ENCODE data around the gene PAAF1. TPM values are rescaled to one million over a fixed set of nuclear protein-coding genes. Genes with fewer than 3 reads are reported as not detected.

Gene PAAF1
- total RNA-seq, 1 experiment from 2014 or later: 36.0 TPM

DNA sequence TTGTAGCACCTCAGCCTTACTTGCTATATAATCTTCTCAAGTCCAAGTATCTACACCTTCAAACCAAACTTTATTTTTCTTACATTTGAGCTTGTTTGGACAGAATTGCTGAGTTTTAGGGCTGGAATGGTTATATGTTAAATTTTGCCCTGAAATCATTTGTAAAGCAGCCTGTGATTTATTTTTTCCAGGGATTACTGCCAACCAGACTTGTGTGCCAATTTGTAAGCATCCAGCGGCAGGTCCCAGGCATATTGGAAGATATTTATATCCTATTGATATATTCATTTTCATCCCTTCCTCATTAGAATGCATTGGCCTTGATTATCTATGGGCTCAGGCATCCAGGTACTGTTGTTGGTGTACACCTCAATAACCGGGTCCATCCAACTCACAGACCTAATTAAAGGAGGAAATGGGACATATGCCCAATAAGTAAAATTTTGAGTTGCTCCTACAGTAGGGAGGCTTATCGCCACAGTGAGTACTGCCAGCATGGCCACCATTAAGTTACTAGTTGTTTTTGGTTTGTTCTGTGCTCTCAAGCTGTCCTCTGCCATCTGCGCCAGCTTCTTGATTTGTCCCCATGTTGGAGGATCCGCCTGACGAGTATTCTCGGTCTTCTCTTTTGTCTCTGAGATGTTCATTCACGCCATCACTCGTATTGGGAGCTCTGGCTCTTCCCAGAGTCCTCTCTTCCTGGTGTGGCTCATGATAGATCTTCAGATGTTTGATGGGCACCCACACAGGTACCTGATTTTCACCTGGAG is 64.2 kb downstream of the PAAF1 start:
- peaks cover 3% of the 10 kb centered on the region; the same call in 1 of the 2 replicates for H3K9me3 ChIP-seq (ENCODE audit: low read length)
- no peaks in the 10 kb centered on the region for H3K4me1 ChIP-seq (ENCODE audit: low read length)
- H3K27ac ChIP-seq (ENCODE audit: low read length): no peak overlapping the region
- H3K4me3 ChIP-seq (ENCODE audit: low read length): no peak overlapping the region
- H3K9ac ChIP-seq (ENCODE audit: low read length): no peak overlapping the region
- H3K27me3 ChIP-seq (ENCODE audit: low read length): no peaks in the 10 kb centered on the region
- no peaks in the 10 kb centered on the region for H4K20me1 ChIP-seq (ENCODE audit: insufficient read depth, low read depth, low read length)
- DNase-seq: no peak
- H2AFZ ChIP-seq (ENCODE audit: low read length): no peak overlapping the region
- H3K9me2 ChIP-seq (replicated peaks; ENCODE audit: insufficient read depth, low read length): no peaks in the 10 kb centered on the region
- 0 out of 2 replicates have a peak, but pooled peaks cover 10% of the 10 kb centered on the region for H3K36me3 ChIP-seq (ENCODE audit: insufficient read depth, low read length)
- no peaks in the 10 kb centered on the region for H3K79me2 ChIP-seq (ENCODE audit: low read length)
- H3K4me2 ChIP-seq (ENCODE audit: low read depth, low read length, poor library complexity, severe bottlenecking): no peak overlapping the region

DNA sequence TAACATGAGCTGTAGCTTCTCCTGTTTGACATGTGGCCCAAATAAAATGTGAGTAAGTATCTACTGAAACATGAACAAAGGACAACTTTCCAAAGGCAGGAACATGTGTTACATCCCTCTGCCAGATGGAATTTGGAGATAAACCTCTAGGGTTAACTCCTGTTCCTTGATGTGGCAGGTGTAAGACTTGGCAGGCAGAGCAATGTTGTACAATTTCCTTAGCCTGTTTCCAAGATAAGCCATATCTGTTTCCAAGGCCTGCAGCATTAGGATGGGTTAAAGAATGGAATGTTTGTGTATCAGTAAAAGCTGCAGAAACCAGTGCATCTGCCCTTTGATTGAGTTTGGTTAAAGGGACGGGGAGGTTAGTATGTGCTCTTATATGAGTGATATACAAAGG is 65.2 kb downstream of the PAAF1 start:
- Histone ChIP-seq H3K27me3 (ENCODE audit: low read length) (no peaks in the 10 kb centered on the region), H3K4me1 (ENCODE audit: low read length) (no peaks in the 10 kb centered on the region), H3K36me3 (ENCODE audit: insufficient read depth, low read length) (0 out of 2 replicates have a peak, but pooled peaks cover 10% of the 10 kb centered on the region), H3K27ac (ENCODE audit: low read length) (no peak overlapping the region), H4K20me1 (ENCODE audit: insufficient read depth, low read depth, low read length) (no peaks in the 10 kb centered on the region), H2AFZ (ENCODE audit: low read length) (no peak overlapping the region), H3K9me2 (replicated peaks; ENCODE audit: insufficient read depth, low read length) (no peaks in the 10 kb centered on the region), H3K9me3 (ENCODE audit: low read length) (peaks cover 9% of the 10 kb centered on the region; the same call in 1 of the 2 replicates), H3K4me2 (ENCODE audit: low read depth, low read length, poor library complexity, severe bottlenecking) (no peak overlapping the region), H3K9ac (ENCODE audit: low read length) (no peak overlapping the region), H3K4me3 (ENCODE audit: low read length) (no peak overlapping the region), H3K79me2 (ENCODE audit: low read length) (no peaks in the 10 kb centered on the region)
- DNase-seq: no peak

DNA sequence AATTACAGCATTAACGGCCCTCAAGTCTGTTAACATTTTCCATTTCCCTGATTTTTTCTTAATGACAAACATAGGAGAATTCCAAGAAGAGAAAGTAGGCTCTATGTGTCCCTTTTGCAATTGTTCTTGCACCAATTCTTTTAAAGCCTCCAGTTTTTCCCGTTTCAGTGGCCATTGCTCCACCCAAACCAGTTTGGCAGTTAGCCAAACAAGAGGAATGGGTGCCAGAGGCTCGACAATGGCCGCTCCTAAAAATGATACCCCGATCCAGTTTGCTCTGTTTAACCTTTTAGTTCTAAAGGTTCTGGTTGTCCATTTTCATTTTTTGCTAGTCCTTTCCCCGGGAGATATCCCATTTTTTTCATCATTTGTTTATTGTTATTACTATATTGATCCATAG is 67.3 kb downstream of the PAAF1 start:
- H2AFZ ChIP-seq (ENCODE audit: low read length): no peak overlapping the region
- H4K20me1 ChIP-seq (ENCODE audit: insufficient read depth, low read depth, low read length): no peaks in the 10 kb centered on the region
- H3K79me2 ChIP-seq (ENCODE audit: low read length): no peaks in the 10 kb centered on the region
- no peaks in the 10 kb centered on the region for H3K4me1 ChIP-seq (ENCODE audit: low read length)
- H3K27ac ChIP-seq (ENCODE audit: low read length): no peak overlapping the region
- H3K9ac ChIP-seq (ENCODE audit: low read length): no peak overlapping the region
- H3K4me2 ChIP-seq (ENCODE audit: low read depth, low read length, poor library complexity, severe bottlenecking): no peak overlapping the region
- no peak overlapping the region for H3K4me3 ChIP-seq (ENCODE audit: low read length)
- H3K9me2 ChIP-seq (replicated peaks; ENCODE audit: insufficient read depth, low read length): no peaks in the 10 kb centered on the region
- no peaks in the 10 kb centered on the region for H3K27me3 ChIP-seq (ENCODE audit: low read length)
- H3K9me3 ChIP-seq (ENCODE audit: low read length): peaks cover 9% of the 10 kb centered on the region; the same call in 1 of the 2 replicates
- DNase-seq: no peak
- 0 out of 2 replicates have a peak, but pooled peaks cover 10% of the 10 kb centered on the region for H3K36me3 ChIP-seq (ENCODE audit: insufficient read depth, low read length)

DNA sequence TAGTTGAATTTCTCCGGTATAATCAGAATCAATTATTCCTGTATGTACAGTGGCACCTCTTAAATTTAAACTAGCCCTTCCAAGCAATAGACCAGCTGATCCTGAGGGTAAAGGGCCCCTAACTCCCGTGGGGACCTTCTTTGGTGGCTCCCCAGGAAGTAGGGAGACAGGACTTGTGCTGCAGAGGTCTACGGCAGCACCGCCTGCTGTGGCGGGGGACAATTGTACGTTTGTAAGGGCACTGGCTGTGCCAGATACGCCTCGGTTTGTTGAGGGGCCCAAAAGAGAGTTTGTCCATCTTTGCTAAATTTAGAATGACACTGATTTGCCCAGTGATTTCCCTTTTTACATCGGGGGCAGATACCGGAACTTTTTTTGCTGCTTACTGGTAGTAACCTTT is 68.1 kb downstream of the PAAF1 start:
- no peak for DNase-seq
- H3K27ac ChIP-seq (ENCODE audit: low read length): no peak overlapping the region
- H3K9ac ChIP-seq (ENCODE audit: low read length): no peak overlapping the region
- 0 out of 2 replicates have a peak, but pooled peaks cover 10% of the 10 kb centered on the region for H3K36me3 ChIP-seq (ENCODE audit: insufficient read depth, low read length)
- no peaks in the 10 kb centered on the region for H4K20me1 ChIP-seq (ENCODE audit: insufficient read depth, low read depth, low read length)
- H3K4me3 ChIP-seq (ENCODE audit: low read length): no peak overlapping the region
- no peaks in the 10 kb centered on the region for H3K4me1 ChIP-seq (ENCODE audit: low read length)
- no peaks in the 10 kb centered on the region for H3K27me3 ChIP-seq (ENCODE audit: low read length)
- H3K9me3 ChIP-seq (ENCODE audit: low read length): peaks cover 9% of the 10 kb centered on the region; the same call in 1 of the 2 replicates
- H3K9me2 ChIP-seq (replicated peaks; ENCODE audit: insufficient read depth, low read length): no peaks in the 10 kb centered on the region
- H2AFZ ChIP-seq (ENCODE audit: low read length): no peak overlapping the region
- no peaks in the 10 kb centered on the region for H3K79me2 ChIP-seq (ENCODE audit: low read length)
- H3K4me2 ChIP-seq (ENCODE audit: low read depth, low read length, poor library complexity, severe bottlenecking): no peak overlapping the region

DNA sequence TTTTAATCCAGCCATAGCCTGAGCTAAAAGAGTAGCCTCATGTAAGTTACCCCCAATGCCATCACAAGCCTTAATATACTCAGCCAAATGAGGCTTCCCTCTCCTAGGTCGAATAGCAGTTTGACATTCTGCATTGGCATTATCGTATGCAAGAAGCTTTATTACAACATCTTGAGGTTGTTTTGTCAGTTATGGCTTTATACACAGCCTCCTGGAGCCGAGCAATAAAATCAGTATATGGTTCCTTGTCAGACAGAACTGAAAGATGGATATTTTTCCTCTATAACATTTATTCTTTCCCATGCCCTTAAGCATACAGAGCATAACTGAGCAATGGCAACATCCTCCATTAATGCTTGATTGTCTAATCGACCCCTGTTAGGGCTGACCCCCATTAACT is 68.6 kb downstream of the PAAF1 start:
- Histone ChIP-seq H3K27ac (ENCODE audit: low read length) (no peak overlapping the region), H2AFZ (ENCODE audit: low read length) (no peak overlapping the region), H3K4me3 (ENCODE audit: low read length) (no peak overlapping the region), H3K9me2 (replicated peaks; ENCODE audit: insufficient read depth, low read length) (no peaks in the 10 kb centered on the region), H3K4me1 (ENCODE audit: low read length) (no peaks in the 10 kb centered on the region), H4K20me1 (ENCODE audit: insufficient read depth, low read depth, low read length) (no peaks in the 10 kb centered on the region), H3K36me3 (ENCODE audit: insufficient read depth, low read length) (0 out of 2 replicates have a peak, but pooled peaks cover 8% of the 10 kb centered on the region), H3K27me3 (ENCODE audit: low read length) (no peaks in the 10 kb centered on the region), H3K79me2 (ENCODE audit: low read length) (no peaks in the 10 kb centered on the region), H3K9ac (ENCODE audit: low read length) (no peak overlapping the region), H3K9me3 (ENCODE audit: low read length) (peaks cover 9% of the 10 kb centered on the region; the same call in 1 of the 2 replicates), H3K4me2 (ENCODE audit: low read depth, low read length, poor library complexity, severe bottlenecking) (no peak overlapping the region)
- DNase-seq: no peak

DNA sequence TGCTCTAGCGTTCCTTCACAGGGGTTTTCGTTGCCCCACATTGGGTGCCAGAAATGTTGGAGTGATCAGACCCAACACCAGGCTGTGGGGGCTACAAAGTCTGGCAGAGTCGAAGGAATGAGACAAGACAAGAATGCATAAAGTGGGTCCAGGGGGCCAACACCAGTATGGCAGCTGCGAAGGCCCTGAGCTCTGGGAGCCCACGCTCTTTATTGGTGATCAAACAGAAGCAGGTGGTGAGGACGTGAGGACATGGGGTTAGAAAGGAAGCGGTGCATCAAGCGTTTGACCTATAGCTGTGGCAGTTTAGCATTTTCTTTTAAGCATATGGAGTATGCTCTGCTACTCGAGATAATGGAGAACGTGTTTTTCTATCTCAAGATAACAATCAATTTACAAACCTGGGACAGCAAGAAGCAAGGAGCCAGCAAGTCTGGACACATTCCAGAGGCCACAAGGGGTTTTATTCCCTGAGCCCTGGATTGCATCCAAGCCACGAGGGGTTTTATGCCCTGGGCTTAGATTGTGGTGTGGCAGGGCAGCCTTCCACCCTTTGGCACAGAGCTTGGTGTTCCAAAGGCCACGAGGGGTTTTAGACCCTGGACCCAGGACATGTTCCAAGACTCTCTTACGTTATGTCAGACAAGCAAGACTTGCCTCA is 70.1 kb downstream of the PAAF1 start:
- DNase-seq: no peak
- Histone ChIP-seq H3K9me3 (ENCODE audit: low read length) (peaks cover 6% of the 10 kb centered on the region; the same call in 1 of the 2 replicates), H3K4me3 (ENCODE audit: low read length) (no peak overlapping the region), H3K4me1 (ENCODE audit: low read length) (no peaks in the 10 kb centered on the region), H3K27me3 (ENCODE audit: low read length) (no peaks in the 10 kb centered on the region), H3K9me2 (replicated peaks; ENCODE audit: insufficient read depth, low read length) (no peaks in the 10 kb centered on the region), H3K9ac (ENCODE audit: low read length) (no peak overlapping the region), H4K20me1 (ENCODE audit: insufficient read depth, low read depth, low read length) (no peaks in the 10 kb centered on the region), H3K36me3 (ENCODE audit: insufficient read depth, low read length) (no peaks in the 10 kb centered on the region), H3K79me2 (ENCODE audit: low read length) (no peaks in the 10 kb centered on the region), H3K4me2 (ENCODE audit: low read depth, low read length, poor library complexity, severe bottlenecking) (no peak overlapping the region), H3K27ac (ENCODE audit: low read length) (no peak overlapping the region), H2AFZ (ENCODE audit: low read length) (no peak overlapping the region)

- H3K27ac ChIP-seq (ENCODE audit: low read length): no peak overlapping the region
- no peak overlapping the region for H3K9ac ChIP-seq (ENCODE audit: low read length)
- no peaks in the 10 kb centered on the region for H4K20me1 ChIP-seq (ENCODE audit: insufficient read depth, low read depth, low read length)
- no peak overlapping the region for H3K4me3 ChIP-seq (ENCODE audit: low read length)
- peaks cover 6% of the 10 kb centered on the region; the same call in 1 of the 2 replicates for H3K9me3 ChIP-seq (ENCODE audit: low read length)
- no peaks in the 10 kb centered on the region for H3K79me2 ChIP-seq (ENCODE audit: low read length)
- no peaks in the 10 kb centered on the region for H3K27me3 ChIP-seq (ENCODE audit: low read length)
- no peak for DNase-seq
- no peaks in the 10 kb centered on the region for H3K4me1 ChIP-seq (ENCODE audit: low read length)
- H2AFZ ChIP-seq (ENCODE audit: low read length): no peak overlapping the region
- H3K36me3 ChIP-seq (ENCODE audit: insufficient read depth, low read length): no peaks in the 10 kb centered on the region
- no peaks in the 10 kb centered on the region for H3K9me2 ChIP-seq (replicated peaks; ENCODE audit: insufficient read depth, low read length)
- no peak overlapping the region for H3K4me2 ChIP-seq (ENCODE audit: low read depth, low read length, poor library complexity, severe bottlenecking)
These were observed 72.4 kb downstream of the PAAF1 start for GRCh38 chr11:73949246-73949645.

DNA sequence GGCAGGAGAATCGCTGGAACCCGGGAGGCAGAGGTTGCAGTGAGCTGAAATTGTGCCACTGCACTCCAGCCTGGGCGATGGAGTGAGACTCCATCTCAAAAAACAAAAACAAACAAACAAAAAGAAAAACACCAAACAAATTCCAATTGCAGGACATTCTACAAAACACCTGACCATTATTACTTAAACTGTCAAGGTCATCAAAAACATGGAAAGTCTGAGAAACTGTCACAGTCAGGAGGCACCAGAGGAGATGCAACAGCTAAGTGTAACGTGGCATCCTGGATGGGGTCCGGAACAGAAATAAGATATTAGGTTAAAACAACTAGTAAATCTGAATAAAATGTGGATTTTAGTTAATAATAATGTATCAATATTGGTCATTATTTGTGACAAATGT is 73.1 kb downstream of the PAAF1 start:
- no peak for DNase-seq
- H3K4me3 ChIP-seq (ENCODE audit: low read length): no peak overlapping the region
- no peaks in the 10 kb centered on the region for H3K9me2 ChIP-seq (replicated peaks; ENCODE audit: insufficient read depth, low read length)
- H3K9ac ChIP-seq (ENCODE audit: low read length): no peak overlapping the region
- H3K79me2 ChIP-seq (ENCODE audit: low read length): no peaks in the 10 kb centered on the region
- H3K36me3 ChIP-seq (ENCODE audit: insufficient read depth, low read length): no peaks in the 10 kb centered on the region
- no peak overlapping the region for H3K27ac ChIP-seq (ENCODE audit: low read length)
- no peak overlapping the region for H3K4me2 ChIP-seq (ENCODE audit: low read depth, low read length, poor library complexity, severe bottlenecking)
- no peaks in the 10 kb centered on the region for H4K20me1 ChIP-seq (ENCODE audit: insufficient read depth, low read depth, low read length)
- no peaks in the 10 kb centered on the region for H3K27me3 ChIP-seq (ENCODE audit: low read length)
- H3K4me1 ChIP-seq (ENCODE audit: low read length): no peaks in the 10 kb centered on the region
- no peak overlapping the region for H2AFZ ChIP-seq (ENCODE audit: low read length)
- peaks cover 6% of the 10 kb centered on the region; the same call in 1 of the 2 replicates for H3K9me3 ChIP-seq (ENCODE audit: low read length)

Measured in Karpas-422 (cell line).